GM12872 (cell line): ENCODE data around the gene NFYC.

Experiments used
- CTCF ChIP-seq: IDR thresholded peaks from 3 replicates; pipeline ENCODE4 v1.5.1; 2011; ENCODE audit warnings: low read depth, mild to moderate bottlenecking, low read length, moderate library complexity; ENCODE audit not compliant: insufficient read depth

The NFYC gene

GRCh38 chr1:40815420-40815819 lies 123.9 kb downstream of the NFYC start:
- no peak for TF ChIP-seq CTCF

GRCh38 chr1:40817791-40818263 lies 126.3 kb downstream of the NFYC start:
- TF ChIP-seq CTCF = no peak

GRCh38 chr1:40818264-40818961 lies 126.9 kb downstream of the NFYC start:
- no peak for TF ChIP-seq CTCF

- TF ChIP-seq CTCF = no peak
Observed at GRCh38 chr1:40819101-40819500, 127.6 kb downstream of the NFYC start.

GRCh38 chr1:40820251-40820797 lies 128.8 kb downstream of the NFYC start:
- TF ChIP-seq CTCF = no peak
